ENCODE data around the gene MCM3AP.
"Not testable (repeated sequence)": the region's sequence is repeated elsewhere in the genome, so short reads cannot be mapped to it uniquely, and the experiment has no call there.

Gene MCM3AP

GRCh38 chr21:46202592-46203202, 82.7 kb downstream of the MCM3AP start:
- DNase-seq (ENCODE audit: low spot score) = no peak

- not testable (repeated sequence) for DNase-seq (ENCODE audit: low spot score)
These were observed 84.3 kb downstream of the MCM3AP start for GRCh38 chr21:46200877-46201803.

GRCh38 chr21:46199436-46200373, 85.7 kb downstream of the MCM3AP start:
- no peak for DNase-seq (ENCODE audit: low spot score)

- no peak for DNase-seq (ENCODE audit: low spot score)
These were observed 88.7 kb downstream of the MCM3AP start for GRCh38 chr21:46196733-46197132.

- no peak for DNase-seq (ENCODE audit: low spot score)
These were observed 89.7 kb downstream of the MCM3AP start for GRCh38 chr21:46195595-46196195.

- DNase-seq (ENCODE audit: low spot score) = no peak
These were observed 90.8 kb downstream of the MCM3AP start for GRCh38 chr21:46194374-46195334.

GRCh38 chr21:46193829-46194373, 91.5 kb downstream of the MCM3AP start:
- no peak for DNase-seq (ENCODE audit: low spot score)

GRCh38 chr21:46191686-46192575, 93.5 kb downstream of the MCM3AP start:
- no peak for DNase-seq (ENCODE audit: low spot score)

GRCh38 chr21:46191257-46191685, 94.1 kb downstream of the MCM3AP start:
- DNase-seq (ENCODE audit: low spot score) = no peak

- DNase-seq (ENCODE audit: low spot score) = no peak
These were observed 94.8 kb downstream of the MCM3AP start for GRCh38 chr21:46190491-46191131.

- no peak for DNase-seq (ENCODE audit: low spot score)
These were observed 95.4 kb downstream of the MCM3AP start for GRCh38 chr21:46189959-46190490.

GRCh38 chr21:46189213-46189958, 96.0 kb downstream of the MCM3AP start:
- no peak for DNase-seq (ENCODE audit: low spot score)

- DNase-seq (ENCODE audit: low spot score) = peak; percentile 51
These were observed 96.9 kb downstream of the MCM3AP start for GRCh38 chr21:46188226-46189212.

- DNase-seq (ENCODE audit: low spot score) = no peak
These were observed 97.6 kb downstream of the MCM3AP start for GRCh38 chr21:46187814-46188213.

GRCh38 chr21:46187261-46187660, 98.2 kb downstream of the MCM3AP start:
- DNase-seq (ENCODE audit: low spot score) = no peak

- no peak for DNase-seq (ENCODE audit: low spot score)
These were observed 99.7 kb downstream of the MCM3AP start for GRCh38 chr21:46185716-46186115.

Data from LoVo (cell line).